Ovary (tissue), 3 donors: ENCODE measurements around the gene RMDN2.

Experiments
- POLR2A ChIP-seq: fragments of 450-650 bp; IDR thresholded peaks from one replicate; pipeline ENCODE4 v1.6.1; 2017; ENCODE audit warnings: antibody characterized with exemption, mild to moderate bottlenecking, moderate library complexity
- TF ChIP-seq, protein P1 (sequence below), 3 donors: fragments of 450-650 bp in 2 of 3; fragments of 200-600 bp in 1 of 3; IDR thresholded peaks; one replicate each; pipeline versions ENCODE4 v1.5.1 to v1.8.0; 2016 to 2022; ENCODE audit warnings: antibody characterized with exemption in 3 of 3, mild to moderate bottlenecking in 1 of 3
- donor health status: DM: no; HTN: no; CAD: no.

DNA sequence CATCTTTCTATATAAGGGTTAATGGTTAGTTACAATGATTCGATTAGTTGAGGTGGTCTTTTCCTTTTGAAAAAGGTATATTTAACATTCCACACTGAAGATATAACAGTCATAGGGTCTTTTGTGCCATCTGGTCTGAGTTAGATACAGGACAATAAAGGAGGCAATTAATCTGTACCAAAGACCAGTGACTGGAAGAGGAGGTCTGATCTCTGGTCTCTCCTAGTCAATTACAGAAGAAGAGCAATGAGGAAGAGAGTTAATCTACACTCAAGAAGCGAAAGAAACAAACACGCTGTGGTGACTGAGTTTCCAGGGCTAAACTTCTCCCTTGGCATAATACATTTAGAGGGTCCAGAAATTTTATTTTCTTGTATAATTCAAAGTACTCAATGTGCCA lies 20.7 kb upstream of the RMDN2 start:
- TF ChIP-seq POLR2A: no peak
- TF ChIP-seq, protein P1, sequence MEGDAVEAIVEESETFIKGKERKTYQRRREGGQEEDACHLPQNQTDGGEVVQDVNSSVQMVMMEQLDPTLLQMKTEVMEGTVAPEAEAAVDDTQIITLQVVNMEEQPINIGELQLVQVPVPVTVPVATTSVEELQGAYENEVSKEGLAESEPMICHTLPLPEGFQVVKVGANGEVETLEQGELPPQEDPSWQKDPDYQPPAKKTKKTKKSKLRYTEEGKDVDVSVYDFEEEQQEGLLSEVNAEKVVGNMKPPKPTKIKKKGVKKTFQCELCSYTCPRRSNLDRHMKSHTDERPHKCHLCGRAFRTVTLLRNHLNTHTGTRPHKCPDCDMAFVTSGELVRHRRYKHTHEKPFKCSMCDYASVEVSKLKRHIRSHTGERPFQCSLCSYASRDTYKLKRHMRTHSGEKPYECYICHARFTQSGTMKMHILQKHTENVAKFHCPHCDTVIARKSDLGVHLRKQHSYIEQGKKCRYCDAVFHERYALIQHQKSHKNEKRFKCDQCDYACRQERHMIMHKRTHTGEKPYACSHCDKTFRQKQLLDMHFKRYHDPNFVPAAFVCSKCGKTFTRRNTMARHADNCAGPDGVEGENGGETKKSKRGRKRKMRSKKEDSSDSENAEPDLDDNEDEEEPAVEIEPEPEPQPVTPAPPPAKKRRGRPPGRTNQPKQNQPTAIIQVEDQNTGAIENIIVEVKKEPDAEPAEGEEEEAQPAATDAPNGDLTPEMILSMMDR (IDR thresholded peaks at IDR 0.05): no peak
